ENCODE measurements around the gene LTV1.

LTV1 gene

GRCh38 chr6:143896126-143896860 lies 53.2 kb downstream of the LTV1 start:
- no peak overlapping the region for H3K4me3 Mint-ChIP-seq
- no peaks in the 10 kb centered on the region for H3K9me3 Mint-ChIP-seq
- no peak overlapping the region for H3K27ac Mint-ChIP-seq
- H3K4me1 Mint-ChIP-seq = no peaks in the 10 kb centered on the region
- no peaks in the 10 kb centered on the region for H3K36me3 Mint-ChIP-seq (ENCODE audit: low read depth)
- no peaks in the 10 kb centered on the region for H3K27me3 Mint-ChIP-seq
- DNase-seq (no peak), ATAC-seq (no peak)

GRCh38 chr6:143900358-143900757 lies 57.2 kb downstream of the LTV1 start:
- no peaks in the 10 kb centered on the region for H3K27me3 Mint-ChIP-seq
- no peak for ATAC-seq
- DNase-seq = no peak
- H3K9me3 Mint-ChIP-seq = no peaks in the 10 kb centered on the region
- H3K36me3 Mint-ChIP-seq (ENCODE audit: low read depth) = no peaks in the 10 kb centered on the region
- H3K4me1 Mint-ChIP-seq = peaks cover 3% of the 10 kb centered on the region
- H3K27ac Mint-ChIP-seq = no peak overlapping the region
- no peak overlapping the region for H3K4me3 Mint-ChIP-seq

- Mint-ChIP-seq H3K4me1 (peaks cover 3% of the 10 kb centered on the region), H3K27ac (peak overlapping the region; percentile 21), H3K9me3 (no peaks in the 10 kb centered on the region), H3K4me3 (no peak overlapping the region), H3K36me3 (ENCODE audit: low read depth) (no peaks in the 10 kb centered on the region), H3K27me3 (no peaks in the 10 kb centered on the region)
- DNase-seq = no peak
- ATAC-seq = peak; percentile 73
Measured at GRCh38 chr6:143901885-143902750, 59.0 kb downstream of the LTV1 start.

GRCh38 chr6:143902827-143903226 lies 59.7 kb downstream of the LTV1 start:
- Mint-ChIP-seq H3K36me3 (ENCODE audit: low read depth) (no peaks in the 10 kb centered on the region), H3K27me3 (no peaks in the 10 kb centered on the region), H3K4me1 (peaks cover 3% of the 10 kb centered on the region), H3K9me3 (no peaks in the 10 kb centered on the region), H3K27ac (no peak overlapping the region), H3K4me3 (no peak overlapping the region)
- DNase-seq = no peak
- no peak for ATAC-seq

GRCh38 chr6:143911028-143911427 lies 67.9 kb downstream of the LTV1 start:
- Mint-ChIP-seq H3K4me1 (no peaks in the 10 kb centered on the region), H3K27ac (no peak overlapping the region)

GRCh38 chr6:143912671-143913070 lies 69.5 kb downstream of the LTV1 start:
- DNase-seq (no peak), ATAC-seq (no peak)
- Mint-ChIP-seq H3K36me3 (ENCODE audit: low read depth) (peaks cover 14% of the 10 kb centered on the region), H3K4me3 (no peak overlapping the region), H3K9me3 (peaks cover 10% of the 10 kb centered on the region), H3K27me3 (no peaks in the 10 kb centered on the region), H3K4me1 (no peaks in the 10 kb centered on the region), H3K27ac (no peak overlapping the region)

More at GRCh38 chr6:143911028-143911427, 67.9 kb downstream of the LTV1 start:
- no peak overlapping the region for H3K4me3 Mint-ChIP-seq
- H3K36me3 Mint-ChIP-seq (ENCODE audit: low read depth) = peaks cover 9% of the 10 kb centered on the region
- no peak for ATAC-seq
- no peaks in the 10 kb centered on the region for H3K27me3 Mint-ChIP-seq
- no peak for DNase-seq
- H3K9me3 Mint-ChIP-seq = peaks cover 10% of the 10 kb centered on the region

Measured in activated naive CD8-positive, alpha-beta T cell treated with anti-CD3 and anti-CD28 coated beads, Interleukin-2, amount 50 U/mL, for 24 hours (primary cell).